HG02840 (cell line): ENCODE data around the gene TAF15.

ENCODE experiments used
- ATAC-seq: cut with Tn5 transposase; IDR thresholded peaks from one replicate; pipeline ENCODE4 v1.9.1; 2021; ENCODE audit warnings: mild to moderate bottlenecking, moderate library complexity, moderate number of reproducible peaks; ENCODE audit not compliant: unreplicated experiment, low FRiP score

The TAF15 gene

DNA sequence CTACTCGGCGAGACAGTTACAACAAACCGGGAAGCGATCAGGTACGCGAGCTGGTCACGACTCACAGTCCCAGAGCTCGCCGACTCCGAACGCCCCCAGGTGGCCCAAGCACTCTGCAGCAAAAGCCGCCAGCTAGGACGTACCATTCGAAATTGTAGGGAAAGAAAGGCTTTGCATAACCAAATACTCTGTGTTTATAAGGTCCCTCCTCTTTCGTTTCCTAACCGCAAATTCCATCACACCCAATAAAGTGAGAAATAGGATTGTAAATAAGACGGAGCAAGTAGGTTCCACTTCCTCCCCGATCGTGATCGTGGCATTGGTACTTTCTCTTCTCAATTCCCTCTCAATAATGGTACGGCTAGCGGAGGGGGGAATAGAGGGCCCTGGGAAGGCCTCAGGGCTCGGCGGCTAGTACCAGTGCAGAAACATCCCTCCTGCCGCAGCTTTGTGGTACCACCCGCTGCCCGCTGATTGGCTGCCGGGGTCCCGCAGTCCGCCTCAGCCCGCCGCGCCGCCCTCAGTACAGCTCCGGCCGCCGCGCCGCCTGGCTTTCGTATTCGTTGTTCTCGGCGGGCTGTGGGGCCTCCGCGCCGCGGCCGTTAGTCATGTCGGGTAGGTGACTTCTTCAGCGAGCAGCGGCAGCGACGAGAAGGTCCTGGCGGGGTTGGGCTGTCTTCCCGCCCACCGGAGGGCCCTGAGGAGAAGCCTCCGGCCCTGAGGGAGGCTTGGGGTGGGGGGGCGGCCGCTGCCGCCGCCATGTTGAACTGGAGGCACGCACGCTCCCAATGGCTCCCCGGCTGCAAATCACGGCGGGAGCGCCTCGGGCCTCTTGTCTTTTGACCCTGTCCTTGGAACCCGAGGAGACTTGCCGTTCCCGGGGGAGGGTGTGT lies at the start of gene TAF15:
Gene TAF15 (plus strand): TSS at position 523 of the 893 bp plus-strand sequence. CDS start 86 bp downstream, at position 609.
- ATAC-seq, result peak; percentile 92

- no peak for ATAC-seq
Observed at GRCh38 chr17:35760587-35760986, 48.7 kb upstream of the TAF15 start, which contains the start of gene C17orf50. Gene C17orf50, plus strand, starts transcription at chr17:35760887. Its CDS starts 55 bp downstream, at chr17:35760942.

DNA sequence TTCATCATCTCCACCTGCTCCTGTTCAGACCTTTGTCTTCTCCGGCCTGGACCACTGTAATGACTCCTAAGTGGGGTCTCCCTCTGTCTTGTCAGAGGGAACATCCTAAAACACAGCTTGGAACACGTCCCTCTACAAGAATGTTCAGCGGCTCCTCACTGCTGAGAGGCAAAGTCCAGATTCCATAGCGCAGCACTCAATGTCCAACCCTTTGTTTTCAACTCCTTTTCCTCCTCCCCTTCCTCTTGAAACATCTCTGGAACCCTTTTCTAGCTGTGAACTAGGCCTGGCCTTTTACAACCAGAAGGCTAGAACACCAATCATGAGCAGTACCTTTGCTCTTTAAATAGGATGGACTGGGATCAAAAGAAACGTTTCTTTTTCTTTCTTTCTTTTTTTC lies 47.7 kb upstream of the TAF15 start:
- no peak for ATAC-seq

DNA sequence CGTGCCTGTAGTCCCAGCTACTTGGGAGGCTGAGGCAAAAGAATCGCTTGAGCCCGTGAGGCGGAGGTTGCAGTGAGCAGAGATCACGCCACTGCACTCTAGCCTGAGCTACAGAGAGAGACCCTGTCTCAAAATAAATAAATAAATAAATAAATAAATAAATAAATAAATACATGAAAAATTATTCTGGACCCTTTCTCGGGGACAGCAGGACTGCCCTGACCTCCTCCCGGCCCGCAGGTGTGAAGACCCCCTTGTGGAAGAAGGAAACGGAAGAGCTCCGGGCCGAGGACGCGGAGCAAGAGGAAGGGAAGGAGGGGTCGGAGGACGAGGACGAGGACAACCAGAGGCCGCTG lies 45.5 kb upstream of the TAF15 start:
- no peak for ATAC-seq

DNA sequence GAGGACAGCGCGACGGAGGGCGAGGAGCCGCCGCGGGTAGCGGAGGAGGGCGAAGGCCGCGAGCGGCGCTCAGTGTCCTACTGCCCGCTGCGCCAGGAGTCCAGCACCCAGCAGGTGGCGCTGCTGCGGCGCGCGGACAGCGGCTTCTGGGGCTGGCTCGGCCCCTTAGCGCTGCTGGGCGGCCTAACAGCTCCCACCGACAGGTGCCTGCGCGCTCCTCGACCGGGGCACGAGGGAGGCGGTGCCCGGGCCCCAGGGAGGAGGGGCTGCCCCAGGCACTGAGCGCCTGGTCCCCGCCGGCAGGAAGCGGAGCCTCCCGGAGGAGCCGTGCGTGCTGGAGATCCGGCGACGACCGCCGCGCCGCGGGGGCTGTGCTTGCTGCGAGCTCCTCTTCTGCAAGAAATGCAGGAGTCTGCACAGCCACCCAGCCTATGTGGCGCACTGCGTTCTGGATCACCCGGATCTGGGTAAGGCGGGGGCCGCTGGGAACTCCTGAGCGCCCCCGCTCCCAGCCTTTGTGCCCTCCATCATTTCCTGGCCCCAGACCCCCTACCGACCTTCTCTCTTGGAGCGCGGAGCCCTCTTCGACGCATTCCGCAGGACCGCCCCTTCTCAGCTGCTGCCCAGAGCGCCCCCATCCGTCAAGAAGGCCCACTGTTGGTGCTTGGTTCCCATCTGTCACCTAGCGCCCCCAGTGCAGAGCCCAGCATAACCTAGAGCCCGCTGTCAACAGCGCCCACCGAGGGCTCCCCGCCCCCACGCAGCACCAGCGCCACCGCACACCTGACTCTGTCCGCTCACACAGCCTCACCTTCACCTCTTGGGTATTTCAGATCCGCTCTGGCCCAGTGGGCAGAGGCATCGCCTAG lies 44.9 kb upstream of the TAF15 start:
- ATAC-seq, result peak; percentile 66

DNA sequence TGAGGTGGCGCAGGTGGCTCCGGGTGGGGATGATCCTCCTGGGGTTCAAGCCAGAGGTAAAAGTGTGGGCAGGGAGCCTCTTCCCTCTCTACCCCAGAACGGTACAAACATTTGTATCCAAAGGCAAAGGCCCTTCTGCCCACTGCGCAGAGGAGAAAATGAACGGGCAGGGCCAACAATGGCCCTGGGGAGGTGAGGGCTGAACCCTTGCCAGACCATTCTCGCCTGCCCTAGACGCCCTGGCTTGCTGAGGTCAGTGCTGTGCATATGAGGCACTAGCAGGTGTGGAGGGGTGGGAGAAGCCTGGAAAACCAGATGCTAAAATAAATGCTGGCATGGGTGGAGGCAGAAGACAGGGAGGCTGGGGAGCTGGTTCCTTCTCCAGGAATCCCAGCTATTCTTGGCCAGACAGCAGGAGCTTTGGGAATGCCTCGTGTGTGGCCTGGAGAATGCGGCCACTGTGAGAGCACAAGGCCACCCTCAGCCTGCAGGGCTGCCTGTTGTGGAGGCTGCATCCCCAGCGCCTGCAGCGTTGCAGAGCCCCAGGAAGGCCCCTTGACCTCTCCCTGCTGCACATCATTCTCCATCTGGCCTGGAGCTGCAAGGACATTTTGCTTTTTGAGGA lies 44.1 kb upstream of the TAF15 start:
- no peak for ATAC-seq

- no peak for ATAC-seq
Observed at GRCh38 chr17:35765756-35766488, 43.4 kb upstream of the TAF15 start.

- no peak for ATAC-seq
Observed at GRCh38 chr17:35766489-35766877, 42.8 kb upstream of the TAF15 start.

- ATAC-seq, result no peak
Observed at GRCh38 chr17:35766903-35767510, 42.3 kb upstream of the TAF15 start.

- no peak for ATAC-seq
Observed at GRCh38 chr17:35768797-35769196, 40.5 kb upstream of the TAF15 start.

- no peak for ATAC-seq
Observed at GRCh38 chr17:35769895-35770486, 39.3 kb upstream of the TAF15 start.

- no peak for ATAC-seq
Observed at GRCh38 chr17:35773129-35773528, 36.2 kb upstream of the TAF15 start.

GRCh38 chr17:35773679-35774425 lies 35.4 kb upstream of the TAF15 start:
- ATAC-seq, result no peak

DNA sequence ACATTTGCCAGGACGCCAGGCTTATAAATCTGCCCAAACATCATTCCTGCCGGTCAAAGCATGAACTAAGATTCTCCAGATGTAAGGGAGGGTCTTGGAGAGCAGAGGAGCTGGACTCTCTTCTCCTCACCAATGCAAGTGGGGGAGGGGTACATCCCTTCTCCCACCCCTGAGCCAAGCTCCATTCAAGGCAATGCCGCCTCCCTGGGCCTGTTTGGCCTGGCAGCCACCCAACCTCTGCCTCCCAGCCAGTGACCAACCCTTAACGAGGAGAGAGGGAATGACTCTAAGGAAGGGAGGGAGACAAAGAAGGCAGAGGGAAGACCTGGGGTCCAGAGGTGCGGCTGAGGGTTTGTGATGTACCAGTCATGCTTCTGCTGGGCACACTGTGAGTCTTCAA lies 34.8 kb upstream of the TAF15 start:
- no peak for ATAC-seq

GRCh38 chr17:35775039-35775438 lies 34.2 kb upstream of the TAF15 start:
- ATAC-seq, result no peak

GRCh38 chr17:35775583-35775982 lies 33.7 kb upstream of the TAF15 start:
- no peak for ATAC-seq

GRCh38 chr17:35778641-35779196 lies 30.6 kb upstream of the TAF15 start:
- no peak for ATAC-seq

DNA sequence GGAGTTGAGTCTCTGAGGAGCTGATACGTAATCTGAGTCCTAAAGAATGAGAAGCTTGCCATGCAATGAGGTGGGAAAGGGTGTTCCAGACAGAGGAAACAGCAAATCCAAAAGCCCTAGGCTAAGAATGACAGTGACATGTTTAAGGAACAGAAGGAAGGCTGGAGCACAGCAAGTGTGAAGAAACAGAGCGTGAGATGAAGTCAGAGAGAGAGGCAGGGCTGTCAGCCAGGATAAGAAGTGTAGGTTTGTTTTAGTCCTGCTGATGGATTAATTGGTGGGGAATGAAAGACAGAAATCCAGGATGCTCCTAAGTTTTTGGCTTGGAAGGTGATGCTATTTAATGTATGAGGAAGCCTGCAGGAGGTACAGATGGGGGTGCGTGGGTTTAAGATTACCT lies 28.3 kb upstream of the TAF15 start:
- no peak for ATAC-seq
